Measurements from ENCODE around the gene RBPMS2.

DNA sequence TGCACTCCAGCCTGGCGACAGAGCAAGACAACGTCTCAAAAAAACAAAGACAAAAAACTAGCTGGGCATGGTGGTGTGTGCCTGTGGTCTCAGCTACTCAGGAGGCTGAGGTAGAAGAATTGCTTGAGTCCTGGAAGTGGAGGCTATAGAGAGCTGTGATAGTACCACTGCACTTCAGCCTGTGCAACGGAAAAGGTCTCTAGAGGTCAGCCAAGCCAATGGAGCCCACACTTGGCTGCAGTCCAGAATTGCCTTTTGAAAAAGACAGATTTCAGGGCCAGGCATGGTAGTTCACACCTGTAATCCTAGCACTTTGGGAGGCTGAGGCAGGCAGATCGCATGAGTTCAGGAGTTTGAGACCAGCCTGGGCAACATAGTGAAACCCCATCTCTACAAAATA, 8.4 kb upstream of the RBPMS2 start:
- TF ChIP-seq POLR2A (IDR thresholded peaks at IDR 0.05) = no peak
- TF ChIP-seq, protein P1, sequence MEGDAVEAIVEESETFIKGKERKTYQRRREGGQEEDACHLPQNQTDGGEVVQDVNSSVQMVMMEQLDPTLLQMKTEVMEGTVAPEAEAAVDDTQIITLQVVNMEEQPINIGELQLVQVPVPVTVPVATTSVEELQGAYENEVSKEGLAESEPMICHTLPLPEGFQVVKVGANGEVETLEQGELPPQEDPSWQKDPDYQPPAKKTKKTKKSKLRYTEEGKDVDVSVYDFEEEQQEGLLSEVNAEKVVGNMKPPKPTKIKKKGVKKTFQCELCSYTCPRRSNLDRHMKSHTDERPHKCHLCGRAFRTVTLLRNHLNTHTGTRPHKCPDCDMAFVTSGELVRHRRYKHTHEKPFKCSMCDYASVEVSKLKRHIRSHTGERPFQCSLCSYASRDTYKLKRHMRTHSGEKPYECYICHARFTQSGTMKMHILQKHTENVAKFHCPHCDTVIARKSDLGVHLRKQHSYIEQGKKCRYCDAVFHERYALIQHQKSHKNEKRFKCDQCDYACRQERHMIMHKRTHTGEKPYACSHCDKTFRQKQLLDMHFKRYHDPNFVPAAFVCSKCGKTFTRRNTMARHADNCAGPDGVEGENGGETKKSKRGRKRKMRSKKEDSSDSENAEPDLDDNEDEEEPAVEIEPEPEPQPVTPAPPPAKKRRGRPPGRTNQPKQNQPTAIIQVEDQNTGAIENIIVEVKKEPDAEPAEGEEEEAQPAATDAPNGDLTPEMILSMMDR (IDR thresholded peaks at IDR 0.05) = no peak

All from lower leg skin (tissue), 3 donors.